PC-3 (cell line): Measurements from ENCODE around the gene EIF3I. TPM values are rescaled to one million over a fixed set of nuclear protein-coding genes. Genes with fewer than 3 reads are reported as not detected.

Source experiments
- ATAC-seq: fragments of 200-7000 bp; cut with Tn5 transposase; 2 replicates; pipeline ENCODE4 v1.9.1; 2020; ENCODE audit warnings: mild to moderate bottlenecking, moderate library complexity
- BruUV-seq: library from RNA; stranded (reverse); fragments of 400-500 nt; replicated peaks from 2 replicates; lab custom pipeline; 2021; lab: Mats Ljungman, UMichigan
- CTCF ChIA-PET: fragments of 300-600 bp; sonication (Branson Sonifier 250); formaldehyde crosslinking; loops from one replicate; lab custom pipeline; 2022; ENCODE audit warnings: antibody characterized with exemption; lab: Charles Lee
- POLR2A ChIA-PET: fragments of 300-600 bp; sonication (Branson Sonifier 250); formaldehyde crosslinking; loops from one replicate; lab custom pipeline; 2022; ENCODE audit warnings: antibody characterized with exemption; ENCODE audit not compliant: unreplicated experiment; lab: Charles Lee
- DNase-seq: peaks from one replicate; pipeline ENCODE4 v3.0.0-alpha.2; 2015
- H2AFZ ChIP-seq: fragments of 300-600 bp; sonication (generic); 2 replicates; pipeline ENCODE4 v1.6.0; 2016; ENCODE audit warnings: antibody characterized with exemption, low read length
- H3F3A ChIP-seq: fragments of 300-600 bp; sonication (generic); one replicate; pipeline ENCODE4 v1.6.0; 2017; ENCODE audit warnings: antibody characterized with exemption, low read length, control low read depth, mild to moderate bottlenecking; ENCODE audit not compliant: unreplicated experiment
- H3K27ac ChIP-seq: fragments of 300-600 bp; sonication (generic); 2 replicates; pipeline ENCODE4 v1.5.1; 2016; ENCODE audit warnings: mild to moderate bottlenecking, low read length
- H3K27me3 ChIP-seq: fragments of 300-600 bp; sonication (generic); 2 replicates; pipeline ENCODE4 v1.6.1; 2016; ENCODE audit warnings: low read length, mixed read lengths
- H3K36me3 ChIP-seq: fragments of 300-600 bp; sonication (generic); 2 replicates; pipeline ENCODE4 v1.6.1; 2016; ENCODE audit warnings: low read depth, mixed run types, low read length, mixed read lengths
- H3K4me1 ChIP-seq: fragments of 300-600 bp; sonication (generic); 2 replicates; pipeline ENCODE4 v1.5.1; 2016; ENCODE audit warnings: low read length; ENCODE audit not compliant: insufficient read depth
- H3K4me2 ChIP-seq: fragments of 300-600 bp; sonication (generic); 2 replicates; pipeline ENCODE4 v1.6.0; 2016; ENCODE audit warnings: low read length
- H3K4me3 ChIP-seq: fragments of 300-600 bp; sonication (generic); 2 replicates; pipeline ENCODE4 v1.5.1; 2016; ENCODE audit warnings: mild to moderate bottlenecking, low read length, mixed read lengths
- H3K79me2 ChIP-seq: fragments of 300-600 bp; sonication (generic); 2 replicates; pipeline ENCODE4 v1.6.1; 2017; ENCODE audit warnings: low read length, mixed read lengths
- H3K9ac ChIP-seq: fragments of 300-600 bp; sonication (generic); 2 replicates; pipeline ENCODE4 v1.6.0; 2016; ENCODE audit warnings: mild to moderate bottlenecking, low read length
- H3K9me2 ChIP-seq: fragments of 300-600 bp; sonication (generic); replicated peaks from 2 replicates; pipeline ENCODE4 v1.6.1; 2016; ENCODE audit warnings: mixed run types, low read length, mixed read lengths
- H3K9me3 ChIP-seq: fragments of 300-600 bp; sonication (generic); 2 replicates; pipeline ENCODE4 v1.6.1; 2016; ENCODE audit warnings: low read length, mixed read lengths
- H4K20me1 ChIP-seq: fragments of 300-600 bp; sonication (generic); 2 replicates; pipeline ENCODE4 v1.6.1; 2016; ENCODE audit warnings: low read length, mixed read lengths
- CTCF ChIP-seq: fragments of 300-600 bp; sonication (generic); conservative IDR thresholded peaks from 2 replicates; pipeline ENCODE4 v1.5.1; 2017; ENCODE audit warnings: antibody characterized with exemption, low read depth, mild to moderate bottlenecking, low read length
- EZH2 ChIP-seq: fragments of 300-600 bp; sonication (generic); IDR thresholded peaks from one replicate; pipeline ENCODE4 v1.6.1; 2017; ENCODE audit warnings: antibody characterized with exemption, mild to moderate bottlenecking, low read length; ENCODE audit not compliant: unreplicated experiment
- EZH2phosphoT487 ChIP-seq: fragments of 300-600 bp; sonication (generic); IDR thresholded peaks from 2 replicates; pipeline ENCODE4 v1.6.1; 2018; ENCODE audit warnings: mild to moderate bottlenecking, antibody characterized with exemption, low read length, borderline replicate concordance
- intact Hi-C: fragments of 100-400 bp; cut with micrococcal nuclease; formaldehyde crosslinking; loops from 2 replicates; pipeline ENCODE4 v1.9.0; 2023
- total RNA-seq: library from RNA; depleted of rRNA; stranded (reverse); fragments of >200 nt; gene quantifications from 2 replicates; pipeline ENCODE4 v1.2.3, GENCODE V29; 2014

The EIF3I gene
- total RNA-seq, 1 experiment from 2014 or later, result 442 TPM

DNA sequence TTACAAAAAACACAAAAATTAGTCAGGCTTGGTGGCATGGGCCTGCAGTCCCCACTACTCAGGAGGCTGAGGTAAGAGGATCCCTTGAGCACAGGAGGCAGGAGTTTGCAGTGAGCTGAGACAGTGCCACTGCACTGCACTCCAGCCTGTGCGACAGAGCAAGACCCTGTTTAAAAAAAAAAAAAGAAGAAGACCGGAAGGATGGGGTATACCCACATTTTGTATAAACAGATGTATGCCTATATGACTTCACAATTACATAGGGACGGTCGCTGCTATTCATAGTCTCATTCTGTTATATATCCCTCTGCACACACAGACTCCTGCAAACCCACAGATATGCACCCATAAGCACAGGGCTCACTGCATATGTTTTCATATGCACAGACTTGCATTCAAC, 41.5 kb downstream of the EIF3I start:
- no peaks in the 10 kb centered on the region for H3K9me2 ChIP-seq
- H3K4me1 ChIP-seq, result no peaks in the 10 kb centered on the region
- no peaks in the 10 kb centered on the region for H3K79me2 ChIP-seq
- ATAC-seq, result no peak
- no peaks in the 10 kb centered on the region for H3K36me3 ChIP-seq
- no peaks in the 10 kb centered on the region for H3K27me3 ChIP-seq
- no peak overlapping the region for H3K27ac ChIP-seq
- DNase-seq, result no peak
- H3F3A ChIP-seq, result no peaks in the 10 kb centered on the region
- TF ChIP-seq EZH2 (no peak), CTCF (no peak)
- intact Hi-C loops, result no loop called here
- ChIA-PET CTCF (no interaction called here), POLR2A (no interaction called here)
- no peak overlapping the region for H3K4me2 ChIP-seq
- H3K4me3 ChIP-seq, result no peak overlapping the region
- no TSS peak for BruUV-seq
- H4K20me1 ChIP-seq, result no peaks in the 10 kb centered on the region
- H2AFZ ChIP-seq, result no peak overlapping the region
- H3K9me3 ChIP-seq, result no peaks in the 10 kb centered on the region
- no peak overlapping the region for H3K9ac ChIP-seq

- no peaks in the 10 kb centered on the region for H3F3A ChIP-seq
- no peaks in the 10 kb centered on the region for H3K36me3 ChIP-seq
- no peaks in the 10 kb centered on the region for H3K79me2 ChIP-seq
- no peaks in the 10 kb centered on the region for H3K9me3 ChIP-seq
- H3K27ac ChIP-seq, result no peak overlapping the region
- H3K4me1 ChIP-seq, result no peaks in the 10 kb centered on the region
- no peak for DNase-seq
- ChIA-PET POLR2A (no interaction called here), CTCF (no interaction called here)
- no peaks in the 10 kb centered on the region for H3K9me2 ChIP-seq
- no peak overlapping the region for H3K9ac ChIP-seq
- H2AFZ ChIP-seq, result no peak overlapping the region
- BruUV-seq, result no TSS peak
- no peak for ATAC-seq
- intact Hi-C loops, result no loop called here
- H3K4me2 ChIP-seq, result no peak overlapping the region
- TF ChIP-seq EZH2 (no peak), CTCF (no peak), EZH2phosphoT487 (no peak)
- no peaks in the 10 kb centered on the region for H4K20me1 ChIP-seq
- no peak overlapping the region for H3K4me3 ChIP-seq
- H3K27me3 ChIP-seq, result no peaks in the 10 kb centered on the region
Measured at GRCh38 chr1:32265846-32266245, 43.6 kb downstream of the EIF3I start.

DNA sequence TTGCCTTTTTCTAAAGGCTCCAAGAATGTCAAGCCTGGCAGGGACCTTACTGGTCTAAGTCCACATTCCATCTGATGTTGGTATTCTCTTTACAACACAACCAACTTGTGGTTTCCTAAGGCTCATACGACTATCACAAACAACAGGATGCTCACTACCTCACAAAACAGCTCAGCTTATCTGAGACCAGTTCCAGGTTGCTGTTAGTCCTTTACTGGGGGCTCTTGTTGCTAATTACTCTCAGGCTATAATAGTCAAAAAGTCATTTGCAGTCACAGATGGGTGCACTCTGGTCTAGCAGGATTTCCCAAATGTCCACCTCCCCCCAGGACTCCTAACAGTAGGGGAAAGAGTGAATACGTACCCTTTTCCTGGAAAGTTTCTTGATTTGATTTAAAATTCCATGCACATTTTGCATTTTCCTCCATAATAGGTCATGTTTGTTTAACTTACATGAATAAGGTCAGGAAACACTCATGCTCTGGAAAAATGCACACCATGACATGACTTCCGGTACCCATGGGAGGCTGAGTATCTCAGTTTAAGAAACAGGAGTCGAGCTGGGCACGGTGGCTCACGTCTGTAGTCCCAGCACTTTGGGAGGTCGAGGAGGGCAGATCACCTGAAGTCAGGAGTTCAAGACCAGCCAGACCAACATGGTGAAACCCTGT, 44.8 kb downstream of the EIF3I start:
- POLR2A ChIA-PET, result no interaction called here
- no TSS peak for BruUV-seq
- no peaks in the 10 kb centered on the region for H3K27me3 ChIP-seq
- H3K9me3 ChIP-seq, result no peaks in the 10 kb centered on the region
- H3K4me1 ChIP-seq, result no peaks in the 10 kb centered on the region
- no peaks in the 10 kb centered on the region for H3F3A ChIP-seq
- no peak overlapping the region for H3K27ac ChIP-seq
- TF ChIP-seq CTCF, result no peak
- no peak for TF ChIP-seq EZH2
- TF ChIP-seq EZH2phosphoT487, result no peak
- H3K4me3 ChIP-seq, result no peak overlapping the region
- no peaks in the 10 kb centered on the region for H3K9me2 ChIP-seq
- ATAC-seq, result no peak
- 0 out of 2 replicates have a peak overlapping the region, but pooled peaks have one; percentile 13 for H2AFZ ChIP-seq
- intact Hi-C loops, result no loop called here
- H4K20me1 ChIP-seq, result no peaks in the 10 kb centered on the region
- H3K9ac ChIP-seq, result no peak overlapping the region
- no peak overlapping the region for H3K4me2 ChIP-seq
- no peaks in the 10 kb centered on the region for H3K79me2 ChIP-seq
- DNase-seq, result no peak
- H3K36me3 ChIP-seq, result no peaks in the 10 kb centered on the region
- CTCF ChIA-PET, result no interaction called here
